ENCODE measurements around the gene INPP4A.
"Not testable (repeated sequence)": the region's sequence is repeated elsewhere in the genome, so short reads cannot be mapped to it uniquely, and the experiment has no call there.

- TF ChIP-seq POLR2A (IDR thresholded peaks at IDR 0.05): not testable (repeated sequence)
- TF ChIP-seq, protein P1, sequence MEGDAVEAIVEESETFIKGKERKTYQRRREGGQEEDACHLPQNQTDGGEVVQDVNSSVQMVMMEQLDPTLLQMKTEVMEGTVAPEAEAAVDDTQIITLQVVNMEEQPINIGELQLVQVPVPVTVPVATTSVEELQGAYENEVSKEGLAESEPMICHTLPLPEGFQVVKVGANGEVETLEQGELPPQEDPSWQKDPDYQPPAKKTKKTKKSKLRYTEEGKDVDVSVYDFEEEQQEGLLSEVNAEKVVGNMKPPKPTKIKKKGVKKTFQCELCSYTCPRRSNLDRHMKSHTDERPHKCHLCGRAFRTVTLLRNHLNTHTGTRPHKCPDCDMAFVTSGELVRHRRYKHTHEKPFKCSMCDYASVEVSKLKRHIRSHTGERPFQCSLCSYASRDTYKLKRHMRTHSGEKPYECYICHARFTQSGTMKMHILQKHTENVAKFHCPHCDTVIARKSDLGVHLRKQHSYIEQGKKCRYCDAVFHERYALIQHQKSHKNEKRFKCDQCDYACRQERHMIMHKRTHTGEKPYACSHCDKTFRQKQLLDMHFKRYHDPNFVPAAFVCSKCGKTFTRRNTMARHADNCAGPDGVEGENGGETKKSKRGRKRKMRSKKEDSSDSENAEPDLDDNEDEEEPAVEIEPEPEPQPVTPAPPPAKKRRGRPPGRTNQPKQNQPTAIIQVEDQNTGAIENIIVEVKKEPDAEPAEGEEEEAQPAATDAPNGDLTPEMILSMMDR (IDR thresholded peaks at IDR 0.05): not testable (repeated sequence)
Observed at GRCh38 chr2:98594665-98595064, 150.0 kb downstream of the INPP4A start.

Measured in sigmoid colon (tissue), 3 donors.